Cerebellar nuclear complex (tissue), 1 donor: ENCODE results near the gene MYRIP.

ENCODE experiments used
- DNase-seq, 2 experiments: peaks; one replicate each; lab custom pipeline; 2025; lab: John Stamatoyannopoulos, UW

Gene MYRIP

DNA sequence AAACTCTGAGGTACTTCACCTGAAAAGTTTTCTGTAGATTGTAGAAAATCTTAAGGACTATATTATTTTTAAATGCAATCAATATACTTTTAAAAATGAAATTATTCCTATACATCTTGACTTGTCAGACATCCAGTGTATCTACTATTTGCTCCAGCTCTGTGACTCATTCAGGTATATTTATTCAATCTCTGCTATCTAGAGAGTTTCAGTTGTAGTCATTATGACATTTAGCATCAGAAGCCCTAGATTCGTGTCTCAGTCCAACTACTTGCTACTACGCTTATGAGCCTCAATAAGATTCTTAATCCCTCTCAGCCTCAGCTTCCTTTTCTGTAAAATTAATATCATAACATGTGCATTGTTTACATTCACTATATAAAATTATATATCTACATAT is 477.8 kb downstream of the MYRIP start:
- DNase-seq, result no peak

DNA sequence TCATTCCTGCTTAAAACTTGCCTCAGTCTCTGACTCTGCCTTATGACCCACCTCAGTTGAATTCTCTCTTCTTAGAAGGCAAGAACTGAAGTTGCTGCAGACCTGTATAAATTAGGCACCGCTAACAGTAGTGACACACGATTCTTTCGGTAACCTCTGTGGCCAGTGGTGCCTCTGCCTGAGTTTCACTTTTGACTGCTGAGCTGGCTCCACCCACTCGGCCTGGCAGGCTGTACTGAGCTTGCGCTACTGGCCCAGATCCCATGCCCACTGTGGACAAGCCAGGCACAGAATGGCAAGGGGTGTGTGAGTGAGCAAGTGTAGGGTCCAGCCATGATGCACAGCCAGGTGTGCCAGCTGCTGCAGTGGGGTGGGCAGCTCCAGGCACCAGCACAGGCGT is 481.0 kb downstream of the MYRIP start:
- no peak for DNase-seq

DNA sequence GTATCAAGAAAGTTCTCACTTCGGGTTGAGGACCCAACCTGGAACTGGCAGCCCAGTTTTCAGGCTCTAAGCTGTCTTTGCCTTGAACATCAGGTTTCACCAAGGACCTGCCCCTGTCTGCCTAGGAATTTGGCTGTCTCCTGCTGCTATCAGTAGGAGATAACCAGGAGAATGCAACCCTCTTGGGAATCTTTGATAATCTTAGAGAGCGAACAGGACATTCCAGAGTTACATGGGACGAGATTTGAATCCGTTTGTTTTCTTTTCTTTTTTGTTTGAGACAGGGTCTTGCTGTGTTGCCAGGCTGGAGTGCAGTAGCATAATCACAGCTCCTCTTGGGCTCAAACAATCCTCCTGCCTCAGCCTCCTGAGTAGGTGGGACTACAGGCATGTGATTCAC is 482.1 kb downstream of the MYRIP start:
- DNase-seq, result no peak

DNA sequence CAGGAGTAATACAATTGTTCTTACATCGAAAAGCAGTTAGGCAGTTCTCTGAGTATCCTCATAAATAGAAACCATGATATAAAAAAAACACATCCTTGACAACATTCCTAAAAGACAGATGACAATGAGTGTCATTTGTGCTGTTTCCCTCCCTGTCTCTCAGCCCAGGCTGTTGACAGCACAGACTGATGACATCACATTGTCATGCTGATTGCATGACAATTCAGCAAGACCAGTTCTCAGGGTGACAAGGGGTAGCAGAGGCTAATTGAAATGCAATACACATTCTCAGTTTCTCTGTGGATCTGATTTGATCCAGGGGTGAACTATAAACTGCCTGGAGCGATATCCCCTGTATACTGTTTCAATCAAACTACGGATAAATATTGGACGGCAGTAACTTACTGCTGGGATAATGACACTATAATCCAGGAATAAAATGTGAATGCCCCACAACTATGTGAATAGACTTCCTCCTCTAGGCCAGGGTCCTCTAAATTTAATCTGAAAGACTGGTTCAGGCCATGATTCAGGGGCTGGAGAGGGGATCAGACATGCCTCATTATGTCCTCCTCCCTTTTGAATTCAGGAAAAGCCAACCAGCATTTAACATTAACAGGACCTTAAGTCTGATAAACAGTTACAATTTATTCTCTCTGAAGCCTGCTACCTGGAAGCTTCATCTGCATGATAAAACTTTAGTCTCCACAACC is 483.4 kb downstream of the MYRIP start:
- DNase-seq, result no peak

DNA sequence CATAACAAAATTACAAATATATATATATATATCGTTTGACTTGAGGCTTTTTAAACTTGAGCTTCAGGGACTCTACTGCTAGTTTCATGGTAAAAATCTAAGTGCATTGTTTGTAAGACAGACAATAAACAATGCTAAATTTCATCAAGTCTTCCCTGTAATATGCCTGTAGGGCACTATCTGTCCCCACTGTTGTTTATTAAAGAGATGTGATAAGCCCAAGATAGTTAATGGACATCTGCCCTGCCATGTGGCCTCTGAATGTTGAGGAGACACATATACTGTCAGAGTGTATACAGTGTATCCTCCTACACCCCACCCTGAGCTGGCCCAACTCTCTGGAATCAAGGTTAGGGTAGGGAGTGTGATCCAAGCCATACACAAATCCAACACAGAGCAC is 485.0 kb downstream of the MYRIP start:
- DNase-seq, result no peak

DNA sequence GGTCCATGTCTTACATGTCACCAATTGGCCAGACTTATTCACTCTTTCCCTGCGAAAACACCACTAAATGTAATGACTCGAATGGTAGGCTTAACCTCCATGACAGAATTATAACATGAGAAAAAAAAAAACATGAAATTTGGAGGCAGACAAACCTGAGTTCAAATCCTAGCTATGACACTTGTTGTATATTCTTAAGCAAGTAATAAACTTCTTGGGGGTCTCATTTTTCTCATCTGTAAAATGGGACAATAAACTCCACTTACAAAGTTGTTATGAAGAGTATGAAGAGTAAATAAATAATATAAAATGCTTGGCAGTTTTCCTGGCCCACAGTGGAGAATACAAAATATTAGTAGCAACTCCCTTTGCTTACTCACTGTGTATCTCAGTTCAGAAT is 488.7 kb downstream of the MYRIP start:
- DNase-seq, result no peak

DNA sequence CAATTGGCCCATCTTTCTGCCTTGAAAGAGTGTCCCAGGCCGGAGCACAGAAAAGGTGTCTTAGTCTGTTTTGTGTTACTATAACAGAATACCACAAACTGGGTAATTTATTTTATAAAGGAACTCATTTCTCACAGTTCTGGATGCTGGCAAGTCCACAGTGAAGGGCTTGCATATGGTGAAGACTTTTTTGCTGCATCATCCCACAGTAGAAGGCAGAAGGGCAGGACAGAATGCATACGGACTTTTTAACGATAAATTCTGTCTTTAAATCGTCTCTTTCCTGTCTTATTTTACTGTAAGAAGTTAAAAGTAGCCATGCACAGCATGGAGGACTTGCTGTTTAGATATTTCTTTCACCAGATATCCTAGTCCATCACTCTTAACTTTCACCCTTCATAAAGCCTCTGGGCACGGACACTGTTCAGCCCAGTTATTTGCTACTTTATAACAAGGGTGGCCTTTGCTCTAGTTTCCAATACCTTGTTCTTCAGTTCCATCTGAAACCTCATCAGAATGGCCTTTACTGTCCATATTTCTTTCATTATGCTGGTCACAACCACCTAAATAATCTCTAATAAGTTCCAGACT is 489.8 kb downstream of the MYRIP start:
- DNase-seq, result no peak

DNA sequence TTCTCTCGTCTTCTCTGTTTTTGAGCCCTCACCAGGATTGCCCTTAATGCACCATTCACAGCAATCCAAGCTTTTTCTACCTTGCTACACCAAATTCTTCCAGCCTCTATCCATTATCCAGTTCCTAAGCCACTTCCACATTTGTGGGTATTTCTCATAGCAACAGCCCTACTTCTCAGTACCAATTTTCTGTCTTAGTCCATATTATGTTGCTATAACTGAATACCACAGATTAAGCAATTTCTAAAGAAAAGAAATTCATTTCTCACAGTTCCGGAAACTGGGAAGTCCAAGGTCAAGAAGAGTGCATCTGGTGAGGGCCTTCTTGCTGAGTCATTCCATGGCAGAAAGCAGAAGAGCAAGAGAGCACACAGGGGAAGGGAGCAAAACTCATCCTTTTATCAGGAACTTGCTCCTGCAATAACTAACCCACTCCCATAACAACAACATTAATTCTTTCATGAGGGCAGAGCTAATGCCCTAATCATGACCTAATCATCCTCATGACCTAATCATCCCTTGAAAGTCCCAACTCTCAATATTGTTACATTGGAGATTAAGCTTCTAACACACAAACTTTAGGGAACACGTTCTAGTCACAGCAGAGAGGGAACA is 490.4 kb downstream of the MYRIP start:
- DNase-seq, result no peak

DNA sequence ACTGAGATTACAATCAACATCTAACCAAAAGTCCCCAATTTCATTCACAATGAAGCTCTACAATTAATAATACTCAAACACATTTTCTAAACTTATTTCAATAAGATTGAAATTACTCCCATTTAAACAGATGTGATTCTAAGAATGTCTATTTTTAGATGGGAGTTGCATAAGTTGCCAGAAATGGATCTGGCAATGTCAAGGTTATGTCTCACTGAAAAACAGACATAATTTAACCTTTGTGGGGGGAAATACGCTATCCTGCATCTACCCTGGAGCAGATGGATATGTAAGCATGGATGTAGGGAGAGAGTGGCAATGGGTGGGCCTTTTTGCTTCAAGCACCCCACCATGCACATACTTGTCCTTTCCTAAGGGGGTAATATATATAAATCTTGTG is 493.4 kb downstream of the MYRIP start:
- DNase-seq, result no peak

DNA sequence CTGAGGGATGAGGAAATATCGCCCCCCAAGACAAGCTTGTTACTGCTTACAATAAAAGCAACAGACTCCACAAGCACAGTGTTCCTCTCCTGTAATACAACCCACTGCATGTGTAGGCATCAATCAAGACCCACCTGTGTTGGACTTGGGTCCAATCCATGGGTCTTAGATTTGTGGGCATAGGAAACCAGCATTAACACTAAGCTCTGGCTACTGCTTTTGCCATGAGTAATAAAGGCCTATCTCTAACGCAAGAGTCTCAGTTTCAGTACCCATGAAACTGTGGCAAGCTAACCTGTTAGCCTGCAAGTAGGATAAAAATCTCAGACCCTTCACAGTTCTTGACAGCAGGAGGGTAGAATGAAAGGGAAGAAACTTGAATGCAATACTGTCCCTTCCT is 494.9 kb downstream of the MYRIP start:
- DNase-seq, result no peak

DNA sequence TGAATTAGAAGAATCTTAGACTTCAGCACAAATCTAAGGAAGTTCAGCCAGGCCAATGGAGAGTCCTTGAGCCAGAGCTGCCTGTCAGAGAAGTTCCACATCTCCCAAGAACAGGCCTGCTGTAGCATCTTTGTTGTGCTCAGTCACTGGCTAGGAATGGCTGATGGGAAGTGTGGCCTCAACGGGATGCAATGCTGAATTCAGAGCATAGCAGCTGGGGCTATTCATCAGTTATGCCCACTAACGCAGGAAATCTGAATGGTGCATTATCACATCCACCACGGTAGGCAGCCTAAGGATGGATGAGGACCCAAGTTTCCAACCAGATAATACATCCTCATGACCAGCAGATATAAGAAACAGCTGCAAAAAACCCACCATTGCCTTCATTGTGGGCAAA is 496.9 kb downstream of the MYRIP start:
- DNase-seq, result no peak

DNA sequence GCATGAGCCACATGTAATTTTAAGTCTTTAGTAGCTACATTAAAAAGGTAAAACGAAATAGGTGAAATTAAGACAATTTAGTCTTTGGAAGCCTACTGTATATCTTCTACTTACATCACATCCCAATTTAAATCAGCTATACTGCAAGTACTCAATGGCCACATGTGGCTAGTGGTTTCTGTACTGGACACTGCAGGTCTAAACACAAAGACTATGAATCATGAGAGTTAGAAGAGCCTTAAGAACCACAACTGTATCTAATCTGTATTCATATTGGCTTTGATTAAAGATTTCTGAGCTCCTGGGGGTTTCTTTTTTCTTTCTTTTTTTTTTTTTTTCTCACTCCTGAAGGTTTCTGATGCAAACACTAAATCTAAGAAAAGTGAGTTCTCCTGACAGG is 497.8 kb downstream of the MYRIP start:
- no peak for DNase-seq

DNA sequence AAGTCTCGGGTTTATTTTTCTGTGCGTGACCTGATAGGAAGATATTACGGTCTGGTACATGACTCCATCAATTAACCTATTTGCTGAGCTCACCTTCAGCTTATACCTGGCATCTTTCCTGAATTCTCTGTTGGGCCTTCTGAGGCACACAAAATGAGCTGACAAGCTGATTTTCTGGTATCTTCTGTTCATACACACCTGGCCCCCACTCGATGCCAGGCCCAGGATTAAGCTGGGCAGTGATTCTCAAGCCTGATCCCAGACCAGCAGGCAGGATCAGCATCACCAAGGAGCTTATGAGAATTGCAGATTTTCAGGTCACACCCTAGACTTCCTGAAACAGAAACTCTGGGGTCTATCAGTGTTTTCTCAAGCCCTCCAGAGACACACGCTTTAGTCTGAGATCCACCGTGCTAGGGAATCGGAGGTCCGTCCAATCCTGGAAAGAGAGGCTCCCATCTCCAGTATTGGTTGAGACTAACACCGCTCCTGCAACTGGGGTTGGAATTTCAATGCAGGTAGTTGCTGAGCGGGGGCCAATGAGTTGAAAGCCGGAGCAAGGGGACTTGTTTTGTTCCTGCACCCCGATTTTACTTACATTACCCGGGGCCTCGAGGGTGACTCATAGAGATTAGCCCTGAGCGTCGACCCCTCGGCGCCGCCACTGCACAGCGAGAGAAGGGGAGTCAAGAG is 499.5 kb downstream of the MYRIP start:
- no peak for DNase-seq

DNA sequence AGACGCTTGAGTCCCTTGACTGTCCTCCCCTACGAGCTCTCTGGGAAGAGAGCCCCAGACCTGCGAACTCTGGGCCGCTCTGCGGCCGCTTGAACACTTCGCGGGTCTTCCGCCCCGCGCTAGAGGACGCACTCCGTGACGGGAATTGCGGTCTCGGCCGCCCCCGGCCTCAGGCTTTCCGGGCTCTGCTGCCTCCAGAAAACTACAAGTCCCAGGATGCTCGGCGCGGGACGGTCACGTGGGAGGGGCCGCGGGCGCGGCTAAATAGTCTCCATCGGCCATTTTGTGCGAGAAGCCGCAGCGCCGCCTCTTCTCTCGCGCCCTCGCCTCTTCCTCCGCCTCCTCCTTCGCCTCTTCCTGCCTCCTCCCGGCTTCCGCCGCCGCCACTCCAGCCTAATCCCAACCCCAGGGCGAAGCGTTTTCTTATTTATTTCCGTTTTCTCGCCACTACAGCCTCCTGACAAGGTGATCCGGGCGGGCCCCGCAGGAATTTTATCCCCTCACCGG is 500.1 kb downstream of the MYRIP start, which contains the start of gene EIF1B:
Gene EIF1B (plus strand): TSS at position 290 of the 507 bp plus-strand sequence. CDS start 235 bp downstream, outside the sequence.
- DNase-seq, result peak; percentile 16 to 83
